ENCODE results near the gene FKBP15. TPM values are rescaled to one million over a fixed set of nuclear protein-coding genes. Genes with fewer than 3 reads are reported as not detected.

The FKBP15 gene
- total and polyA plus RNA-seq, 2 of the 8 experiments (the other 6 are each of a cell fraction or from before 2014, with no cell fraction given) = 9.9 to 13.8 TPM

DNA sequence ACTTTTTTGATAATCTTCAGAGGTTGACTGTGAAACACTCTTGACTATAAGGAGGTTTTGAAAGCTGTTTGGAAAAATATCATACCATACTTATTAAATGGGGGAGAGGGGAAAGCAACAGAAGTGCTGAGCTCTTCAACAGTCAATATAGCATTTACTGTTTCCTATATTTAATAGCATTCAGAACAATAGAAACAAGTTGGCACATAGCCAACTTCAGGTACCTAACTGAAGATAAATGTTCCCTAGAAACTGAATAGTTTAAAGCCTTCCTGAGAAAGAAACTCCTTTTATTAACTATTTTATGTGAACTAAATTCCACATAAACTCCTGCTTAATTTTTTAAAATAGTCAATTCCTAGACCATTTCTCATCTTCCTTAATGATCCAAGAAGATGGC lies 26.6 kb upstream of the FKBP15 start:
- Histone ChIP-seq H4K5ac (ENCODE audit: insufficient read length, low read depth, low read length) (no peak overlapping the region), H2AK5ac (ENCODE audit: low read depth, low read length) (no peak overlapping the region), H3K4me1 (replicated peaks in 1 of 4; ENCODE audit: control insufficient read depth in 3 of 4, insufficient read depth in 4 of 4, low read length in 3 of 4) (no peaks in the 10 kb centered on the region), H3K36me3 (ENCODE audit: control insufficient read depth in 2 of 4, insufficient read depth in 4 of 4, low read length in 3 of 4) (no peaks in the 10 kb centered on the region; a peak in 1 of 8 replicates), H2BK12ac (ENCODE audit: low read depth, low read length) (no peak overlapping the region), H3K79me1 (ENCODE audit: low read depth, low read length) (no peaks in the 10 kb centered on the region; the same call in 1 of the 2 replicates), H2BK20ac (ENCODE audit: low read length) (no peak overlapping the region), H2BK15ac (ENCODE audit: low read length) (no peak overlapping the region), H3K9ac (replicated peaks in 1 of 4; ENCODE audit: extremely low read depth in 1 of 4, low read depth in 3 of 4, low read length in 3 of 4) (no peak overlapping the region), H3K9me3 (ENCODE audit: insufficient read depth in 2 of 2, low read depth in 1 of 2, low read length in 1 of 2) (no peaks in the 10 kb centered on the region), H4K20me1 (replicated peaks in 1 of 2; ENCODE audit: control insufficient read depth in 1 of 2, insufficient read depth in 2 of 2, low read length in 2 of 2) (peaks cover 0 to 1% of the 10 kb centered on the region in 2 experiments), H3K23ac (ENCODE audit: insufficient read length) (no peak overlapping the region), H4K91ac (replicated peaks; ENCODE audit: insufficient read length, low read length) (no peak overlapping the region), H3K27ac (ENCODE audit: low read depth, low read length) (no peak overlapping the region), H3K27me3 (replicated peaks in 1 of 4; ENCODE audit: control insufficient read depth in 3 of 4, extremely low read depth in 1 of 4, insufficient read depth in 3 of 4, low read length in 3 of 4) (no peaks in the 10 kb centered on the region), H3K4me3 (ENCODE audit: extremely low read depth in 1 of 4, insufficient read depth in 2 of 4, low read depth in 3 of 4, low read length in 4 of 4) (no peak overlapping the region), H3K4me2 (ENCODE audit: insufficient read depth in 1 of 2, low read depth in 2 of 2, low read length in 2 of 2) (no peak overlapping the region), H3K56ac (replicated peaks; ENCODE audit: insufficient read length, low read depth, low read length) (no peak overlapping the region), H3K4ac (replicated peaks; ENCODE audit: insufficient read length, low read depth, low read length) (no peak overlapping the region), H2BK5ac (ENCODE audit: low read depth, low read length) (no peak overlapping the region), H3K79me2 (ENCODE audit: control insufficient read depth in 1 of 2, insufficient read depth in 2 of 2, low read length in 2 of 2) (no peaks in the 10 kb centered on the region), H3K18ac (ENCODE audit: extremely low read depth, low read length) (no peak overlapping the region), H2BK120ac (replicated peaks; ENCODE audit: low read depth, low read length) (no peak overlapping the region), H4K8ac (ENCODE audit: extremely low read depth, insufficient read depth, low read length) (no peak overlapping the region), H3K23me2 (ENCODE audit: low read depth, low read length) (no peaks in the 10 kb centered on the region), H3K14ac (ENCODE audit: insufficient read length) (no peak overlapping the region), H2AFZ (ENCODE audit: low read length) (no peak overlapping the region)
- ChIA-PET CTCF (ENCODE audit: partially characterized antibody) (no interaction called here), POLR2A (ENCODE audit: partially characterized antibody) (no interaction called here)
- FAIRE-seq = no peak
- TF ChIP-seq BCL11A (IDR thresholded peaks at IDR 0.05; ENCODE audit: low read depth in 2 of 2, low read length in 2 of 2) (no peak), YY1 (IDR thresholded peaks at IDR 0.05; ENCODE audit: low read depth, low read length) (no peak), NRF1 (IDR thresholded peaks at IDR 0.05; ENCODE audit: low read depth, low read length) (no peak), POLR2AphosphoS5 (IDR thresholded peaks at IDR 0.05; ENCODE audit: low read depth, low read length) (no peak)
- DNase-seq (ENCODE audit: low read depth in 1 of 2, low spot score in 2 of 2) = no peak

Measured in H1 (cell line).